GM06990 (cell line): Measurements from ENCODE around the gene ZFHX3.
"Not testable (repeated sequence)": the region's sequence is repeated elsewhere in the genome, so short reads cannot be mapped to it uniquely, and the experiment has no call there.

Experiments
- DNase-seq: peaks from one replicate; pipeline ENCODE4 v3.0.0-alpha.2; 2011; ENCODE audit not compliant: insufficient read length; ENCODE audit errors: extremely low read depth
- H3K27me3 ChIP-seq: replicated peaks from 2 replicates; pipeline ENCODE4 v1.6.0; 2011; ENCODE audit warnings: low read length; ENCODE audit not compliant: control insufficient read depth, insufficient read depth
- H3K36me3 ChIP-seq: 2 replicates; pipeline ENCODE4 v1.5.1; 2011; ENCODE audit warnings: low read length; ENCODE audit not compliant: control insufficient read depth, insufficient read depth
- H3K4me3 ChIP-seq: replicated peaks from 2 replicates; pipeline ENCODE4 v1.5.1; 2011; ENCODE audit warnings: low read depth, mild to moderate bottlenecking, control low read depth, low read length
- TF ChIP-seq, protein P1 (sequence below): IDR thresholded peaks from 2 replicates; pipeline ENCODE4 v1.5.1; 2011; ENCODE audit warnings: low read length, control low read depth, mild to moderate bottlenecking, inconsistent platforms; ENCODE audit not compliant: insufficient read depth, poor library complexity, severe bottlenecking

The ZFHX3 gene

DNA sequence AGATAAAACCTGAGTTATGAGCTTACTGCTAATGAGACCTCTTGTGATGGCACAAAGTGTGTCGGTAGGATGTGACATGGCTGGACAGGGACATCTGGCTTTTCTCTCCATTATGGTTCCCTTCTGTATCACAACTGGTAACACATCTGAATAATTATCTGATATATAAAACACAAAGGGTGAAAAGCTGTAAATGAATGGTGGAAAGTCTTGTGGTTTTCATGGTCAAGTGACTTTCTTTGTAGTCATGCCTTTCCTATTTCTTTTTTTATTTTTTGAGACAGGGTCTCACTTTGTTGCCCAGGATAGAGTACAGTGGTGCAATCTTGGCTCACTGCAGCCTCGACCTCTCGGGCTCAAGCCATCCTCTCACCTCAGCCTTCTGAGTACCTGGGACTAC lies 35.3 kb upstream of the ZFHX3 start:
- H3K27me3 ChIP-seq: no peaks in the 10 kb centered on the region
- TF ChIP-seq, protein P1, sequence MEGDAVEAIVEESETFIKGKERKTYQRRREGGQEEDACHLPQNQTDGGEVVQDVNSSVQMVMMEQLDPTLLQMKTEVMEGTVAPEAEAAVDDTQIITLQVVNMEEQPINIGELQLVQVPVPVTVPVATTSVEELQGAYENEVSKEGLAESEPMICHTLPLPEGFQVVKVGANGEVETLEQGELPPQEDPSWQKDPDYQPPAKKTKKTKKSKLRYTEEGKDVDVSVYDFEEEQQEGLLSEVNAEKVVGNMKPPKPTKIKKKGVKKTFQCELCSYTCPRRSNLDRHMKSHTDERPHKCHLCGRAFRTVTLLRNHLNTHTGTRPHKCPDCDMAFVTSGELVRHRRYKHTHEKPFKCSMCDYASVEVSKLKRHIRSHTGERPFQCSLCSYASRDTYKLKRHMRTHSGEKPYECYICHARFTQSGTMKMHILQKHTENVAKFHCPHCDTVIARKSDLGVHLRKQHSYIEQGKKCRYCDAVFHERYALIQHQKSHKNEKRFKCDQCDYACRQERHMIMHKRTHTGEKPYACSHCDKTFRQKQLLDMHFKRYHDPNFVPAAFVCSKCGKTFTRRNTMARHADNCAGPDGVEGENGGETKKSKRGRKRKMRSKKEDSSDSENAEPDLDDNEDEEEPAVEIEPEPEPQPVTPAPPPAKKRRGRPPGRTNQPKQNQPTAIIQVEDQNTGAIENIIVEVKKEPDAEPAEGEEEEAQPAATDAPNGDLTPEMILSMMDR: no peak
- DNase-seq: no peak

GRCh38 chr16:73082634-73083051 lies 34.7 kb upstream of the ZFHX3 start:
- H3K27me3 ChIP-seq, H3K4me3 ChIP-seq, DNase-seq, H3K36me3 ChIP-seq: not testable (repeated sequence)

More for the DNA sequence above, 35.3 kb upstream of the ZFHX3 start:
- no peak overlapping the region for H3K4me3 ChIP-seq
- H3K36me3 ChIP-seq: no peaks in the 10 kb centered on the region

- DNase-seq: no peak
- Histone ChIP-seq H3K36me3 (no peaks in the 10 kb centered on the region), H3K4me3 (no peak overlapping the region), H3K27me3 (no peaks in the 10 kb centered on the region)
- TF ChIP-seq, protein P1: no peak
Measured at GRCh38 chr16:73080931-73081330, 33.0 kb upstream of the ZFHX3 start.

DNA sequence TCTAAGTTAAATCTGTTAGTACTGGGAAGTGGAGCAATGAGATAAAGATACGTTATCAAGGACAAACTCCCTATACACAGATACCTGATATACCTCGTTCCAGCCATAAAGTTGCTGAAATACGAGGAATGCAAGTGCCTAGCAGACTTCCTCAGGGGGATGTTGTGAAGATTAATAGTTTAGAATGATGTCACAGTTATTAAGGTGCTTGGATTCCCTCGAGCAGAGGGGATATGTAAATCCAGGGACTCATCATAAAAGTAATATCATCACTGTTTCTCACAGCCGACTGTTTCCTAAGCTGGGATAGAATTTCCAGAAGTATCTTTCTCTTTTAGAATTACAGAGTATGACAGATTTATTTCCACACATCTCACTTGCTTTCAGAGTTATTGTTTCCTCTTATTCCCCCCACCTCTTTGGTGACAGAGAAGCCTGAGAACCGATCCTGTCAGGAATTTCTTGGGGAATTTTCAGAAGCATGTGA lies 28.4 kb upstream of the ZFHX3 start:
- no peaks in the 10 kb centered on the region; the same call in 1 of the 2 replicates for H3K27me3 ChIP-seq
- no peak overlapping the region for H3K4me3 ChIP-seq
- no peak for DNase-seq
- TF ChIP-seq, protein P1: no peak
- no peaks in the 10 kb centered on the region for H3K36me3 ChIP-seq

DNA sequence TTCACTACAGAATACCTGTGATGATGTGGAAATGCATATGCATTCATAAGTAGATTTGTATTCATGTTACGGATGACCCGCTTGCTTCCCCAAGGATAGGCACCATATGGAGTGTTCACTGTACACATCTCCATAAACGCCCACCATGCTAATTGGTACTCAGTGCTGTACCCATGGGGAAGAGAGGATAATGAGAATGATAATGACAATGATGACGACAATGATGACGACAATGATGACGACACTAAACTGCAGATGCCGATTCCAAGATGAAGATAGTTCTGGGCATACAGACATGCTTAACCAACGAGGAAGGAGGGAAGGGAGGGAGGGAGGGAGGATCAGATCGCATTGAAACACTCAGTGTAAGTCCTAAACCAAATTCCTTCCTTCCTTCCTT lies 26.5 kb upstream of the ZFHX3 start:
- Histone ChIP-seq H3K27me3 (no peaks in the 10 kb centered on the region; the same call in none of the 2 replicates), H3K4me3 (no peak overlapping the region), H3K36me3 (no peaks in the 10 kb centered on the region)
- no peak for DNase-seq
- TF ChIP-seq, protein P1: no peak

DNA sequence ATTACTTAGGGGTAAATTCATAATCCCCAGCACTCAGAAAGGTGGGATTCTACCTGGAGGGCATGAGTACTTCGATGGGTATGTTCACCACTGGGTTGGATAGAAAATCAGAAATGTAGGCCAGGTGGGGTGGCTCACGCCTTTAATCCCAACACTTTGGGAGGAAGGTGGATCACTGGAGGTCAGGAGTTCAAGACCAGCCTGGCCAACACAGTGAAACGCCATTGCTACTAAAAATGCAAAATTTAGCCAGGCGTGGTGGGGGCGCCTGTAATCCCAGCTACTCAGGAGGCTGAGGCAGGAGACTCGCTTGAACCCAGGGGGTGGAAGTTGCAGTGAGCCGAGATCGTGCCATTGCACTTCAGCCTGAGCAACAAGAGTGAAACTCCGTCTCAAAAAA lies 24.1 kb upstream of the ZFHX3 start:
- H3K27me3 ChIP-seq, DNase-seq, H3K36me3 ChIP-seq, H3K4me3 ChIP-seq: not testable (repeated sequence)
